ENCODE data around the gene HES7.

The HES7 gene

DNA sequence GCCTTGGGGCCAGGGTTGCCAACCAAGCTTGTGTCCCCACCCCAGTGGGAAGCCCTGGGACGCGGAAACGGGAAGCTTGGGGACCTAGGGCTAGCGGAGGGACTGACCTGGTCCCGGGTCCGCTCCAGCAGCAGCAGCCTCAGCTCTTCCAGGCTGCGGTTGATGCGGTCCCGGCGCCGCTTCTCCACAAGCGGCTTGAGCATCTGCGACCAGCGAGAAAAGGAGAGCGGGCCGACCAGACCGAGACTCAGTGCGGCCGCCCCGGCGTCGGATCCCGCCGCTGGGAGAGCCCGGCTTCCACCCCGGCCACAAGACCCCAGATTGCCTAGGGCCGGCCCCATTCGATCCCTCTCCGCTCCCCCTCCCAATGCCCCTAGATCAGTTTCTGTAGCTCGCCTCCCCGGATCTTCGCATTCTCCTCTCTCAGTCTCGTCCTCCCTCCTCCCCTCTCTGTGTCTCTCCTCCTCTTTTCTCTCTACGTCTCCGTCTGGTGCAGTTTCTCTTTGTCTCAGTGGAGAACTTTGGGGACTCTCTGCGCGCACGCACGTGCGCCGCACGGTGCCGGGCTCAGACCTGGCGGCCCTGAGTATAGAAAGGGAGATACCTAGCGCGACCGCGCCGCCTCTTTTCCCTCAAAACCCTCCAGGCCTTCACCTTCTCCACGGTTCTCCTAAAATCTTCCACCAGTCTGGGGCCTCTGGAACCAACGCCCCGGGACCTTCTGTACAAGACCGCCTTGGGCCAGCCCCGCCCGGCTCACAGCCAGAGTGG is 797 bp downstream of the HES7 start:
- peak; percentile 69 for DNase-seq (ENCODE audit: extremely low read depth, insufficient read length)
- peak overlapping the region; percentile 68 for H3K4me3 ChIP-seq (replicated peaks; ENCODE audit: low read depth, low read length)
- no peaks in the 10 kb centered on the region; the same call in 1 of the 2 replicates for H3K27me3 ChIP-seq (replicated peaks; ENCODE audit: control insufficient read depth, insufficient read depth, low read length)
- TF ChIP-seq, protein P1, sequence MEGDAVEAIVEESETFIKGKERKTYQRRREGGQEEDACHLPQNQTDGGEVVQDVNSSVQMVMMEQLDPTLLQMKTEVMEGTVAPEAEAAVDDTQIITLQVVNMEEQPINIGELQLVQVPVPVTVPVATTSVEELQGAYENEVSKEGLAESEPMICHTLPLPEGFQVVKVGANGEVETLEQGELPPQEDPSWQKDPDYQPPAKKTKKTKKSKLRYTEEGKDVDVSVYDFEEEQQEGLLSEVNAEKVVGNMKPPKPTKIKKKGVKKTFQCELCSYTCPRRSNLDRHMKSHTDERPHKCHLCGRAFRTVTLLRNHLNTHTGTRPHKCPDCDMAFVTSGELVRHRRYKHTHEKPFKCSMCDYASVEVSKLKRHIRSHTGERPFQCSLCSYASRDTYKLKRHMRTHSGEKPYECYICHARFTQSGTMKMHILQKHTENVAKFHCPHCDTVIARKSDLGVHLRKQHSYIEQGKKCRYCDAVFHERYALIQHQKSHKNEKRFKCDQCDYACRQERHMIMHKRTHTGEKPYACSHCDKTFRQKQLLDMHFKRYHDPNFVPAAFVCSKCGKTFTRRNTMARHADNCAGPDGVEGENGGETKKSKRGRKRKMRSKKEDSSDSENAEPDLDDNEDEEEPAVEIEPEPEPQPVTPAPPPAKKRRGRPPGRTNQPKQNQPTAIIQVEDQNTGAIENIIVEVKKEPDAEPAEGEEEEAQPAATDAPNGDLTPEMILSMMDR (IDR thresholded peaks at IDR 0.05; ENCODE audit: insufficient read depth, low read length, poor library complexity, severe bottlenecking) = no peak
- no peaks in the 10 kb centered on the region for H3K36me3 ChIP-seq (ENCODE audit: control insufficient read depth, insufficient read depth, low read length)

DNA sequence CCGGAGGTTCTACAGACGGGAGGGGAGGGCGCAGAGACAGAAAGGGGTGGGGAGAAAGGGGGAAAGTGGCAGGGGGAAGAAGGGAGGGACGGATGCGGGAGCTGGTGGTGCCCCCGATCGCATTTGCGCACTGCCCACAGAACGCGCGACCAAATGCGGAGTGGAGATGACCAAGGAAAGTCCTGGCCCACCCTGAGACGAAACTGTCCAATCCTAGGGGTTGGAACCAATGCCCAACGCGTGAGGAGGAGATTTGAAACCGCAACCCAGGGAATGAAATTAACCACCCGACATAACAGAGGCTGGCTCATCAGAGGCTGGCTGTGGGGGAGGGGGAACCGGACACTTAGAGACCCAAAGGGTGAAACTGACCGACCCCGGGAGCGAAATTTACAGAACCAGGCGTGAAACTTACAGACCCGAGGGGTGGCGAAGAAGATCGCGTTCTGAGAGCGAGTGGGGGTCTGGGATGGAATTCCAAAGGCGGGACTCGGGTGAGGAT is 1.4 kb downstream of the HES7 start:
- Histone ChIP-seq H3K27me3 (replicated peaks; ENCODE audit: control insufficient read depth, insufficient read depth, low read length) (peaks cover 2% of the 10 kb centered on the region), H3K4me3 (replicated peaks; ENCODE audit: low read depth, low read length) (peak overlapping the region; percentile 68), H3K36me3 (ENCODE audit: control insufficient read depth, insufficient read depth, low read length) (no peaks in the 10 kb centered on the region)
- TF ChIP-seq, protein P1 (IDR thresholded peaks at IDR 0.05; ENCODE audit: insufficient read depth, low read length, poor library complexity, severe bottlenecking) = no peak
- no peak for DNase-seq (ENCODE audit: extremely low read depth, insufficient read length)

DNA sequence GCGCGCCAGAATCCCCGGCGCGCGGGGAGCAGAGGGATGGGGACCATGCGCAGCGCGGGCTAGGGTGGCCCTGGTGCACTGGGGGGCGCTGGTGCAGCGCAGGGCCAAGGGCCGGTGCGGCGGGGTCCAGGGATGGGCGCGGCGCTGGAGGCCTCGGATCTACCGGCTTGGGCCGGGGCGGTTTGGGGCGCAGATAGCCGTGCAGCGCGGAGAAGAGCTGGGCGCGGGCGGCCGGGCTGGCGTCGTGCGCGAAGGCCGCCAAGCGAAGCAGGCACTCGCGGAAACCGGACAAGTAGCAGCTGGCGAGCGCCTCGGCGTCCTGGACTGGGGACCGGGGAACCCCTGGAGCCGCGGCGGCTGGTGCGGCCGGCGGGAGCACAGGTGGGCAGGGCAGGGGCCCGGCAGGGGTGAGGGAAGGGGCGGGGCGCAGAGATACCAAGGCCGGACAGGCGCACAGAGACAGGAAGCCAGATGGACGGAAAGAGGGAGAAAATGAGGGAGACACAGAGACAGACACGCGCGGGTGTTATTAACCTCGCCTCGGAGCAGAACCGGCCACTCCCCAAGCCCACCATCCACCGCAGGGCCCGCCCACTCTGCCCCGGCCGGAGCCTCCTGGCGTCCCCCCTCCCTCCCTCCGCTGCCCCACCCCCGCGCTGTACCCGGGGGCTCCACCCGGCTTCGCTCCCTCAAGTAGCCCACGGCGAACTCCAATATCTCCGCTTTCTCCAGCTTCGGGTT is 2.1 kb downstream of the HES7 start:
- Histone ChIP-seq H3K4me3 (replicated peaks; ENCODE audit: low read depth, low read length) (peak overlapping the region; percentile 68), H3K27me3 (replicated peaks; ENCODE audit: control insufficient read depth, insufficient read depth, low read length) (peaks cover 3% of the 10 kb centered on the region), H3K36me3 (ENCODE audit: control insufficient read depth, insufficient read depth, low read length) (no peaks in the 10 kb centered on the region)
- DNase-seq (ENCODE audit: extremely low read depth, insufficient read length) = peak; percentile 84
- TF ChIP-seq, protein P1 (IDR thresholded peaks at IDR 0.05; ENCODE audit: insufficient read depth, low read length, poor library complexity, severe bottlenecking) = peak; percentile 36

DNA sequence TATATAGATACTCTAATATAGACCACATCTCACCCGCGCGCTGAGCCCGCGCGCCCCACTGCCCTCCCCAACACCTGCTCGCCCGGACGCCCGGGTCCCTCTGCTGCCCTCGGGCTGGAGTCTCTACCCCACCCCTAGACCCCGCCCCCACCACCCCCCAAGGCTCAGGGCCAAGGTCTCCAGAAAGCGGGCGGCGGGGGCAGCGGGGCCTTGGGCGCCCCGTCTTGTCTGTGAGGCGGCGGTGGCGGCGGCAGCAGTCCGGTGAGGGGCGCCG is 2.6 kb downstream of the HES7 start:
- TF ChIP-seq, protein P1 (IDR thresholded peaks at IDR 0.05; ENCODE audit: insufficient read depth, low read length, poor library complexity, severe bottlenecking) = no peak
- H3K27me3 ChIP-seq (replicated peaks; ENCODE audit: control insufficient read depth, insufficient read depth, low read length) = peaks cover 3% of the 10 kb centered on the region
- no peaks in the 10 kb centered on the region for H3K36me3 ChIP-seq (ENCODE audit: control insufficient read depth, insufficient read depth, low read length)
- H3K4me3 ChIP-seq (replicated peaks; ENCODE audit: low read depth, low read length) = peak overlapping the region; percentile 68
- no peak for DNase-seq (ENCODE audit: extremely low read depth, insufficient read length)

DNA sequence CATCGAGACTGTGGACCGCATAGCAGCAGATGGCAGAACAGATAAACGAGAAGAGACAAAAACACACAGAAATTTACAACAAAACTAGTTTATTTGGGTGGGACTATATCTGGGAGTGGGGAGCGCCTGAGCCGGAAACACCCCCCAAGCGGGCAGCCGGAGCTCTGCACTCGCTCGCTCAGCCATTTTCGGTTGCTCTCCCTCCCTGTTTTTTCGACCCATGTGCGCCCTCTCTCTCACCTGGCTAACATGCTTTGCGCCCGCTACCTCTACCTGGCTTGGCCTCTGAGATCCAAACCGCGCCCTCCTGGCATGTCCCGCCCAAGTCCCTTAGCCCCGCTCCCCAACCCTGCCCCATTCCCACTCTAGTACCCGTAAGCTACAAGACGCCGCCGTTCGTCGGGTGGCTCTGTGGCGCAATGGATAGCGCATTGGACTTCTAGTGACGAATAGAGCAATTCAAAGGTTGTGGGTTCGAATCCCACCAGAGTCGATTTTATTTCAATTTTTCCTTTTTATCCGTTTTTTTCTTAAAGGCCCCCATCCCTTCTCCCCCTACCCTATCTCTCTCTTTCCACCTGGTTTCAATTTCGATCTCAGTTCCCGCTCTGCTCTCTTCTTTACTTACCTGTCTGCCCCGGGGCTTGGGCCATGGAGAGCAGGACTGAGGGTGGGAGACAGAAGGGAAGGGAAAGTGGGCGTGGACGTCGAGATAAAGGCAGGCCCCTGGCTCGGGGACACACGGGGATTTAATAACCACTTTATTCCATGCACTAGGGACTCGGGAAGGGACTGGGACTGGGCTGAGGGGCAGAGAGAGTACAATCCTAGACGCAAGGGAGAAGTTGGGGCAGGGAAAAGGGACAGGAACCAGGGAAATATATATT is 3.1 kb downstream of the HES7 start:
- Histone ChIP-seq H3K36me3 (ENCODE audit: control insufficient read depth, insufficient read depth, low read length) (no peaks in the 10 kb centered on the region), H3K4me3 (replicated peaks; ENCODE audit: low read depth, low read length) (peak overlapping the region; percentile 68), H3K27me3 (replicated peaks; ENCODE audit: control insufficient read depth, insufficient read depth, low read length) (peaks cover 3% of the 10 kb centered on the region)
- TF ChIP-seq, protein P1 (IDR thresholded peaks at IDR 0.05; ENCODE audit: insufficient read depth, low read length, poor library complexity, severe bottlenecking) = peak; percentile 44
- peak; percentile 86 for DNase-seq (ENCODE audit: extremely low read depth, insufficient read length)
